ENCODE data around the gene TMEM100.

DNA sequence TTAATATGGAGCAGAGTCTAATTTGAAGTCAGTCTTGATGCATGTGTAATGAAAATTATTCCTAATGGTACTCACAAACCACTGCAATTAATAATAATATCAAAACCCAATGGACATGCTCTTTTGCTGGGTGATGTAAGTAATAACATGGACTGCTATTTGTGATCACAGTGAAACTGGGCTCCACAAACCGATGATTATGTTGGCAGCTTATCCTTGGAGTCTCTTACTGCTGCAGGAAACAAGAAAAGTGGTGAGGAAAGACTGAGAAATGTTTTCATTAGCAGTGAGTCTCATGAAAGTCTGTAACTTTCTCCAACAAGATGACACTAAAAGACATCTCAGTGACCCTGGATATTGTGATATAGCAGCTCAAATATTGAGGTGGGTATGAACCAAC, 45.2 kb downstream of the TMEM100 start:
- TF ChIP-seq, protein P1, sequence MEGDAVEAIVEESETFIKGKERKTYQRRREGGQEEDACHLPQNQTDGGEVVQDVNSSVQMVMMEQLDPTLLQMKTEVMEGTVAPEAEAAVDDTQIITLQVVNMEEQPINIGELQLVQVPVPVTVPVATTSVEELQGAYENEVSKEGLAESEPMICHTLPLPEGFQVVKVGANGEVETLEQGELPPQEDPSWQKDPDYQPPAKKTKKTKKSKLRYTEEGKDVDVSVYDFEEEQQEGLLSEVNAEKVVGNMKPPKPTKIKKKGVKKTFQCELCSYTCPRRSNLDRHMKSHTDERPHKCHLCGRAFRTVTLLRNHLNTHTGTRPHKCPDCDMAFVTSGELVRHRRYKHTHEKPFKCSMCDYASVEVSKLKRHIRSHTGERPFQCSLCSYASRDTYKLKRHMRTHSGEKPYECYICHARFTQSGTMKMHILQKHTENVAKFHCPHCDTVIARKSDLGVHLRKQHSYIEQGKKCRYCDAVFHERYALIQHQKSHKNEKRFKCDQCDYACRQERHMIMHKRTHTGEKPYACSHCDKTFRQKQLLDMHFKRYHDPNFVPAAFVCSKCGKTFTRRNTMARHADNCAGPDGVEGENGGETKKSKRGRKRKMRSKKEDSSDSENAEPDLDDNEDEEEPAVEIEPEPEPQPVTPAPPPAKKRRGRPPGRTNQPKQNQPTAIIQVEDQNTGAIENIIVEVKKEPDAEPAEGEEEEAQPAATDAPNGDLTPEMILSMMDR (IDR thresholded peaks at IDR 0.05), result no peak
- no peak for TF ChIP-seq POLR2A (IDR thresholded peaks at IDR 0.05)
